ENCODE results near the gene C1orf141. TPM values are rescaled to one million over a fixed set of nuclear protein-coding genes. Genes with fewer than 3 reads are reported as not detected.

The C1orf141 gene
- total and polyA plus RNA-seq, 2 of the 8 experiments (the other 6 are each of a cell fraction or from before 2014, with no cell fraction given): not detected

DNA sequence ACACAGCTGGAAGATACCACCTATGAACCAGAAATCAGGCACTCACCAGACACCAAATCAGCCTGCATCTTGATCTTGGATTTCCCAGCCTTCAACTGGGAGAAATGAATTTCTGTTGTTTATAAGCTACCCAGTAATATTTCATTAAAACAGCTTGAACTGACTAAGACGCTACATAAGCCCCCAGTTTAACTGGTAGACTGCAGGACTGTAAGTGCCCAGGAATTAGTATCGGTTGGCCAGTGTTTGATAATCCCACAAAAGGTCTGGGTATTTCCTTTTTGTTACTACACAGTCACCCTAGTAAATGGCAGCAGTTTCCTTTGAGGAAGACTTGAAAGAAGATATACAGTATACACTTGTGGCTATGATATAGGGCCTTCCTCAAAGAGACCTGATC is 73.5 kb downstream of the C1orf141 start:
- Histone ChIP-seq H3K4me3 (ENCODE audit: extremely low read depth in 1 of 4, insufficient read depth in 2 of 4, low read depth in 3 of 4, low read length in 4 of 4) (no peak overlapping the region), H3K4me2 (ENCODE audit: insufficient read depth in 1 of 2, low read depth in 2 of 2, low read length in 2 of 2) (no peak overlapping the region), H4K91ac (replicated peaks; ENCODE audit: insufficient read length, low read length) (no peak overlapping the region), H3K14ac (ENCODE audit: insufficient read length) (no peak overlapping the region), H4K8ac (ENCODE audit: extremely low read depth, insufficient read depth, low read length) (no peak overlapping the region), H2BK15ac (ENCODE audit: low read length) (no peak overlapping the region), H2BK5ac (ENCODE audit: low read depth, low read length) (no peak overlapping the region), H3K4ac (replicated peaks; ENCODE audit: insufficient read length, low read depth, low read length) (no peak overlapping the region), H2AK5ac (ENCODE audit: low read depth, low read length) (no peak overlapping the region), H3K9me3 (ENCODE audit: insufficient read depth in 2 of 2, low read depth in 1 of 2, low read length in 1 of 2) (no peaks in the 10 kb centered on the region), H3K56ac (replicated peaks; ENCODE audit: insufficient read length, low read depth, low read length) (no peak overlapping the region), H3K23ac (ENCODE audit: insufficient read length) (no peak overlapping the region), H3K9ac (replicated peaks in 1 of 4; ENCODE audit: extremely low read depth in 1 of 4, low read depth in 3 of 4, low read length in 3 of 4) (no peak overlapping the region), H3K79me2 (ENCODE audit: control insufficient read depth in 1 of 2, insufficient read depth in 2 of 2, low read length in 2 of 2) (no peaks in the 10 kb centered on the region), H2BK120ac (replicated peaks; ENCODE audit: low read depth, low read length) (no peak overlapping the region), H3K79me1 (ENCODE audit: low read depth, low read length) (no peaks in the 10 kb centered on the region), H3K36me3 (ENCODE audit: control insufficient read depth in 2 of 4, insufficient read depth in 4 of 4, low read length in 3 of 4) (no peaks in the 10 kb centered on the region), H3K18ac (ENCODE audit: extremely low read depth, low read length) (no peak overlapping the region), H3K27me3 (replicated peaks in 1 of 4; ENCODE audit: control insufficient read depth in 3 of 4, extremely low read depth in 1 of 4, insufficient read depth in 3 of 4, low read length in 3 of 4) (no peaks in the 10 kb centered on the region), H3K27ac (ENCODE audit: low read depth, low read length) (no peak overlapping the region), H4K5ac (ENCODE audit: insufficient read length, low read depth, low read length) (no peak overlapping the region), H3K4me1 (replicated peaks in 1 of 4; ENCODE audit: control insufficient read depth in 3 of 4, insufficient read depth in 4 of 4, low read length in 3 of 4) (peaks cover 0 to 5% (median 0%) of the 10 kb centered on the region in 4 experiments; a peak in 3 of 7 replicates), H3K23me2 (ENCODE audit: low read depth, low read length) (no peaks in the 10 kb centered on the region), H2AFZ (ENCODE audit: low read length) (no peak overlapping the region), H4K20me1 (replicated peaks in 1 of 2; ENCODE audit: control insufficient read depth in 1 of 2, insufficient read depth in 2 of 2, low read length in 2 of 2) (no peaks in the 10 kb centered on the region), H2BK20ac (ENCODE audit: low read length) (no peak overlapping the region), H2BK12ac (ENCODE audit: low read depth, low read length) (no peak overlapping the region)
- FAIRE-seq (no peak), DNase-seq (ENCODE audit: low read depth in 1 of 2, low spot score in 2 of 2) (no peak)
- CTCF ChIA-PET (ENCODE audit: partially characterized antibody): interaction anchor here (0.6 to 1.6 kb wide), 4 partner anchors 31 to 1086 kb away, joined by 4 read pairs; no protein-coding TSS in a partner anchor
- 89% methylated on average over 2 of the region's 2 CpGs; no CpG with 5 or more reads in 1 of the 2 experiments for WGBS, 2 experiments (ENCODE audit: extremely low coverage in 1 of 2, insufficient coverage in 1 of 2, insufficient read length in 1 of 2, insufficient replicate concordance in 2 of 2, low coverage in 1 of 2, low lambda C conversion rate in 2 of 2, missing lambda C conversion rate in 1 of 2)
- POLR2A ChIA-PET (ENCODE audit: partially characterized antibody): no interaction called here
- no peak for TF ChIP-seq RBBP5 (IDR thresholded peaks at IDR 0.05; ENCODE audit: borderline replicate concordance, low read depth, low read length)
- no peak for TF ChIP-seq CEBPB (IDR thresholded peaks at IDR 0.05; ENCODE audit: low read depth, low read length)
- no peak for TF ChIP-seq ZNF274 (IDR thresholded peaks at IDR 0.05; ENCODE audit: borderline replicate concordance, extremely low read depth, low read length)
- no peak for TF ChIP-seq CTBP2 (IDR thresholded peaks at IDR 0.05; ENCODE audit: borderline replicate concordance, insufficient read depth, insufficient read length, low read length)
- TF ChIP-seq POU5F1 (IDR thresholded peaks at IDR 0.05; ENCODE audit: low read depth, low read length): no peak
- TF ChIP-seq HDAC2 (IDR thresholded peaks at IDR 0.05; ENCODE audit: borderline replicate concordance in 1 of 2, low read depth in 2 of 2, low read length in 2 of 2): no peak
- no peak for TF ChIP-seq RXRA (IDR thresholded peaks at IDR 0.05; ENCODE audit: insufficient read depth, low read depth, low read length)
- no peak for TF ChIP-seq BACH1 (IDR thresholded peaks at IDR 0.05; ENCODE audit: low read length)
- TF ChIP-seq SP1 (IDR thresholded peaks at IDR 0.05; ENCODE audit: low read depth, low read length): no peak
- TF ChIP-seq CHD1 (IDR thresholded peaks at IDR 0.05; ENCODE audit: low read depth, low read length): no peak
- TF ChIP-seq HDAC6 (IDR thresholded peaks at IDR 0.05; ENCODE audit: low read depth, low read length): no peak
- TF ChIP-seq SP2 (IDR thresholded peaks at IDR 0.05; ENCODE audit: low read length): no peak
- no peak for TF ChIP-seq CBX8 (IDR thresholded peaks at IDR 0.05; ENCODE audit: borderline replicate concordance, low read depth, low read length)
- TF ChIP-seq JUN (IDR thresholded peaks at IDR 0.05; ENCODE audit: low read depth, low read length): no peak
- TF ChIP-seq POLR2A (IDR thresholded peaks at IDR 0.05; ENCODE audit: control extremely low read depth in 1 of 2, low read depth in 2 of 2, low read length in 2 of 2): no peak
- no peak for TF ChIP-seq FOSL1 (IDR thresholded peaks at IDR 0.05; ENCODE audit: insufficient read depth, low read depth, low read length)

Measured in H1 (cell line).